ENCODE data around the gene CPN1.

GRCh38 chr10:100065084-100065660 is 16.5 kb downstream of the CPN1 start:
- TF ChIP-seq TAF1 (IDR thresholded peaks at IDR 0.05; ENCODE audit: borderline replicate concordance, low read depth, low read length): no peak
- TF ChIP-seq POLR2A (IDR thresholded peaks at IDR 0.05; ENCODE audit: low read depth, low read length): no peak
- no peak for TF ChIP-seq CTCF (IDR thresholded peaks at IDR 0.05 in 2 of 3, conservative IDR thresholded peaks at IDR 0.05 in 1 of 3; ENCODE audit: control insufficient read depth in 2 of 3, extremely low read depth in 1 of 3, insufficient read depth in 1 of 3, low read depth in 3 of 3, low read length in 3 of 3)
- TF ChIP-seq ZSCAN29 (IDR thresholded peaks at IDR 0.05): no peak
- no peak for TF ChIP-seq IRF3 (IDR thresholded peaks at IDR 0.05)
- TF ChIP-seq YY1 (IDR thresholded peaks at IDR 0.05; ENCODE audit: low read depth, low read length): no peak
- TF ChIP-seq SIX5 (IDR thresholded peaks at IDR 0.05; ENCODE audit: low read depth, low read length, severe bottlenecking): no peak
- TF ChIP-seq CREM (IDR thresholded peaks at IDR 0.05; ENCODE audit: low read depth): no peak
- no peak for TF ChIP-seq JUND (IDR thresholded peaks at IDR 0.05; ENCODE audit: low read depth, low read length)

Data from GM12878 (cell line).